HG02840 (cell line): ENCODE data around the gene CLINT1.

Experiments used
- ATAC-seq: cut with Tn5 transposase; IDR thresholded peaks from one replicate; pipeline ENCODE4 v1.9.1; 2021; ENCODE audit warnings: mild to moderate bottlenecking, moderate library complexity, moderate number of reproducible peaks; ENCODE audit not compliant: unreplicated experiment, low FRiP score

CLINT1 gene

GRCh38 chr5:157821822-157822622 is 36.9 kb downstream of the CLINT1 start:
- no peak for ATAC-seq

GRCh38 chr5:157821405-157821804 is 37.5 kb downstream of the CLINT1 start:
- no peak for ATAC-seq

GRCh38 chr5:157820593-157821252 is 38.2 kb downstream of the CLINT1 start:
- ATAC-seq = no peak

GRCh38 chr5:157819502-157820115 is 39.3 kb downstream of the CLINT1 start:
- ATAC-seq = no peak

- no peak for ATAC-seq
These were observed 40.6 kb downstream of the CLINT1 start for GRCh38 chr5:157818368-157818767.

- ATAC-seq = no peak
These were observed 41.0 kb downstream of the CLINT1 start for GRCh38 chr5:157817928-157818327.

- no peak for ATAC-seq
These were observed 41.6 kb downstream of the CLINT1 start for GRCh38 chr5:157817387-157817702.

- no peak for ATAC-seq
These were observed 42.1 kb downstream of the CLINT1 start for GRCh38 chr5:157816682-157817386.

- no peak for ATAC-seq
These were observed 46.9 kb downstream of the CLINT1 start for GRCh38 chr5:157812086-157812485.

GRCh38 chr5:157808043-157808442 is 50.9 kb downstream of the CLINT1 start:
- no peak for ATAC-seq

- ATAC-seq = no peak
These were observed 56.2 kb downstream of the CLINT1 start for GRCh38 chr5:157802736-157803135.

- no peak for ATAC-seq
These were observed 58.8 kb downstream of the CLINT1 start for GRCh38 chr5:157800137-157800536.

GRCh38 chr5:157799578-157799977 is 59.4 kb downstream of the CLINT1 start:
- ATAC-seq = no peak

GRCh38 chr5:157793301-157793700 is 65.6 kb downstream of the CLINT1 start:
- ATAC-seq = no peak

GRCh38 chr5:157785801-157786200 is 73.1 kb downstream of the CLINT1 start:
- no peak for ATAC-seq

- ATAC-seq = no peak
These were observed 79.7 kb downstream of the CLINT1 start for GRCh38 chr5:157779221-157779620.

GRCh38 chr5:157778121-157778805 is 80.7 kb downstream of the CLINT1 start:
- no peak for ATAC-seq

- no peak for ATAC-seq
These were observed 86.8 kb downstream of the CLINT1 start for GRCh38 chr5:157772127-157772526.

GRCh38 chr5:157770665-157771064 is 88.3 kb downstream of the CLINT1 start:
- no peak for ATAC-seq

GRCh38 chr5:157767689-157768088 is 91.3 kb downstream of the CLINT1 start:
- ATAC-seq = no peak

GRCh38 chr5:157766902-157767301 is 92.0 kb downstream of the CLINT1 start:
- ATAC-seq = no peak
